Fibroblast of lung (primary cell): ENCODE results near the gene TRAF3. TPM values are rescaled to one million over a fixed set of nuclear protein-coding genes. Genes with fewer than 3 reads are reported as not detected.

Source experiments
- DNase-seq, 2 donors: peaks; one replicate each; pipeline versions ENCODE4 v3.0.0 to v3.0.0-alpha.2; 2010; ENCODE audit warnings: low read depth in 2 of 2
- H2AFZ ChIP-seq: 2 replicates; pipeline ENCODE4 v1.5.1; 2012; ENCODE audit warnings: low read length, control low read depth, inconsistent platforms
- H3K27ac ChIP-seq: 2 replicates; pipeline ENCODE4 v1.5.1; 2011; ENCODE audit warnings: low read length, control low read depth; ENCODE audit not compliant: insufficient read depth
- H3K27me3 ChIP-seq: 2 replicates; pipeline ENCODE4 v1.5.1; 2011; ENCODE audit warnings: mild to moderate bottlenecking, low read length; ENCODE audit not compliant: control insufficient read depth, insufficient read depth
- H3K36me3 ChIP-seq: 2 replicates; pipeline ENCODE4 v1.5.1; 2011; ENCODE audit warnings: low read length; ENCODE audit not compliant: control insufficient read depth, insufficient read depth
- H3K4me1 ChIP-seq: 2 replicates; pipeline ENCODE4 v1.5.1; 2011; ENCODE audit warnings: low read length; ENCODE audit not compliant: control insufficient read depth, insufficient read depth; ENCODE audit errors: extremely low read depth
- H3K4me2 ChIP-seq: 2 replicates; pipeline ENCODE4 v1.5.1; 2011; ENCODE audit warnings: low read length, control low read depth; ENCODE audit not compliant: insufficient read depth; ENCODE audit errors: extremely low read depth
- H3K4me3 ChIP-seq, 4 experiments: fragments of 200-600 bp in 1 of 4; sonication (generic) in 1 of 4; replicated peaks in 1 of 4; 2 replicates each; pipeline ENCODE4 v1.5.1; 2011 to 2016; ENCODE audit warnings: low read length in 4 of 4, low read depth in 3 of 4, mild to moderate bottlenecking in 3 of 4, control low read depth in 2 of 4, inconsistent platforms in 1 of 4, mixed read lengths in 1 of 4; ENCODE audit not compliant: insufficient read depth in 1 of 4; ENCODE audit errors: control extremely low read depth in 1 of 4
- H3K79me2 ChIP-seq: 2 replicates; pipeline ENCODE4 v1.5.1; 2012; ENCODE audit warnings: mild to moderate bottlenecking, low read length, inconsistent platforms; ENCODE audit not compliant: control insufficient read depth, insufficient read depth
- H3K9ac ChIP-seq: 2 replicates; pipeline ENCODE4 v1.5.1; 2011; ENCODE audit warnings: mild to moderate bottlenecking, low read length, control low read depth; ENCODE audit not compliant: insufficient read depth
- H3K9me3 ChIP-seq: 2 replicates; pipeline ENCODE4 v1.5.1; 2012; ENCODE audit warnings: low read depth, low read length; ENCODE audit not compliant: control insufficient read depth, insufficient read depth
- H4K20me1 ChIP-seq: 2 replicates; pipeline ENCODE4 v1.5.1; 2011; ENCODE audit warnings: low read length; ENCODE audit not compliant: control insufficient read depth, insufficient read depth; ENCODE audit errors: extremely low read depth
- EZH2 ChIP-seq: IDR thresholded peaks from 2 replicates; pipeline ENCODE4 v1.5.1; 2012; ENCODE audit warnings: low read length, control low read depth, mild to moderate bottlenecking; ENCODE audit errors: missing control alignments
- polyA plus RNA-seq, 2 donors: library from polyadenylated mRNA; depleted of rRNA in 1 of 2; stranded (reverse) in 1 of 2; unstranded in 1 of 2; fragments of >200 nt; gene quantifications; 2 replicates each; pipeline ENCODE4 v1.2.1, GENCODE V29; 2011 to 2012; ENCODE audit warnings: missing spikeins in 1 of 2
- total RNA-seq: library from RNA; depleted of rRNA; stranded (reverse); fragments of >200 nt; gene quantifications from 2 replicates; pipeline ENCODE4 v1.2.1, GENCODE V29; 2014
- TF ChIP-seq, protein P1 (sequence below), 2 donors: IDR thresholded peaks in 1 of 2; conservative IDR thresholded peaks in 1 of 2; 1 replicate in 1 of 2; 2 replicates in 1 of 2; pipeline ENCODE4 v1.5.1; 2011 to 2012; ENCODE audit warnings: low read length in 2 of 2, control low read depth in 1 of 2, inconsistent platforms in 1 of 2, low read depth in 1 of 2, mild to moderate bottlenecking in 1 of 2

TRAF3 gene
- total and polyA plus RNA-seq, 2 donors (not counting 1 experiment from before 2014, with no cell fraction given), result 12.1 to 14.4 TPM

DNA sequence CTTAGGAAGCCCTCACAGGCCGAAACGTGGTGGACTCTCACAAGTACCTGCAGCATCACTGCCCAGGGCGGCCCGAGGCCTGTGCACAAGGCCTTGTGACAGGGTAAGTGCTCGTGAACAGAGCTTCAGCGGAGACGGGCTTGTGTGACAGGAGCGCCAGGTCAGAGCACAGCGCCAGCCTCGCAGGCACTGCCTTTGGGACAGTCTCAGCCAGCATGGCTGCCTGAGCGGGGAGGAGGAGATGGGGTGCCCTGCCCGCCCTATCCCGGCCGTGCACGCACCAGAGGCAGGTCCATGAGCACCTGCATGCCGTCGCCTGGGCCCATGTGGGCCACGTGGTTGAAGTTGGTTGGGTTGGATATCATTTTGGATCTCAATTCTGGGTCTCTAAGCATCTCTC lies 162.1 kb downstream of the TRAF3 start:
- Histone ChIP-seq H4K20me1 (no peaks in the 10 kb centered on the region), H3K27me3 (no peaks in the 10 kb centered on the region), H3K4me3 (no peak overlapping the region), H3K9ac (no peak overlapping the region), H3K36me3 (peaks cover 39% of the 10 kb centered on the region), H3K79me2 (no peaks in the 10 kb centered on the region), H3K4me1 (no peaks in the 10 kb centered on the region), H3K4me2 (no peak overlapping the region), H2AFZ (no peak overlapping the region), H3K9me3 (no peaks in the 10 kb centered on the region), H3K27ac (no peak overlapping the region)
- TF ChIP-seq, protein P1, sequence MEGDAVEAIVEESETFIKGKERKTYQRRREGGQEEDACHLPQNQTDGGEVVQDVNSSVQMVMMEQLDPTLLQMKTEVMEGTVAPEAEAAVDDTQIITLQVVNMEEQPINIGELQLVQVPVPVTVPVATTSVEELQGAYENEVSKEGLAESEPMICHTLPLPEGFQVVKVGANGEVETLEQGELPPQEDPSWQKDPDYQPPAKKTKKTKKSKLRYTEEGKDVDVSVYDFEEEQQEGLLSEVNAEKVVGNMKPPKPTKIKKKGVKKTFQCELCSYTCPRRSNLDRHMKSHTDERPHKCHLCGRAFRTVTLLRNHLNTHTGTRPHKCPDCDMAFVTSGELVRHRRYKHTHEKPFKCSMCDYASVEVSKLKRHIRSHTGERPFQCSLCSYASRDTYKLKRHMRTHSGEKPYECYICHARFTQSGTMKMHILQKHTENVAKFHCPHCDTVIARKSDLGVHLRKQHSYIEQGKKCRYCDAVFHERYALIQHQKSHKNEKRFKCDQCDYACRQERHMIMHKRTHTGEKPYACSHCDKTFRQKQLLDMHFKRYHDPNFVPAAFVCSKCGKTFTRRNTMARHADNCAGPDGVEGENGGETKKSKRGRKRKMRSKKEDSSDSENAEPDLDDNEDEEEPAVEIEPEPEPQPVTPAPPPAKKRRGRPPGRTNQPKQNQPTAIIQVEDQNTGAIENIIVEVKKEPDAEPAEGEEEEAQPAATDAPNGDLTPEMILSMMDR (conservative IDR thresholded peaks at IDR 0.05 in 1 of 2, IDR thresholded peaks at IDR 0.05 in 1 of 2; ENCODE audit: low read depth in 1 of 2, low read length in 2 of 2), result no peak
- no peak for TF ChIP-seq EZH2
- no peak for DNase-seq

DNA sequence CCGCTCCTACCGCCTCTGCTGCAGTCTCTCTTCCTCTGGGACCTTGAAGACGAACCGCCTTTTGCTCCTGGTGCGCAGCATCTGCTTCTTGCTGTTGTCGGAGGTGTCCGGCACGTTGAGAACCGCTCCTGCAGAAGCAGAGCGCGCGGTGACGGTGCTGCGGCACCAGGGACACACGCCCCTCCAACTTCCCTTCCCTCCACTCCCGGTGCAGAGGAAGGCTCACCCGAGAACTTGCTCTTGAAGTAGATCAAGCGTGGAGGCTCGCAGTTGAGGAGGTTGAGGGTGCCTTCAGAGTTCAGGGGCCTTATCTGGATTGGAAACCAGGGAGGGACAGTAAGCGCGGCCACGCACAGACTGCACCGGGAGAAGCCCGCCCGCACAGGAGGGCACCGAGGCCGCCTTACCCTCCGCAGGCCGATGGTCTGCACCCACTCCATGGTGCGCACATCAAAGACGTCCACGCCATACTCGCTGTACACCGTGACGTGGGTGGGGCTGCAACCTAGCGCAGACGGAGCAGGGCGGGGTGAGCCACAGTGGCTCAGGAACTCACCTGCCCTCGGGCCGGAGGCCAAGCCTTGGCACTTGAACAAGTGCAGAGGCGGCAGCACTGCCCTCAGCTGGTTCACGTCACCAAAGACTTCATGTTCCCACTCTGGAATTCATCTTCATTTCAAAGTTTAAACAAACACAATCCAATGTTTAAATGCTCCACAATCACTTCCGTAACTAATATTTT lies 162.7 kb downstream of the TRAF3 start:
- H3K9me3 ChIP-seq, result no peaks in the 10 kb centered on the region
- H3K27ac ChIP-seq, result no peak overlapping the region
- no peak overlapping the region for H3K4me3 ChIP-seq
- H4K20me1 ChIP-seq, result no peaks in the 10 kb centered on the region
- H3K9ac ChIP-seq, result no peak overlapping the region
- H3K79me2 ChIP-seq, result no peaks in the 10 kb centered on the region
- no peak overlapping the region for H3K4me2 ChIP-seq
- no peak overlapping the region for H2AFZ ChIP-seq
- H3K36me3 ChIP-seq, result peaks cover 40% of the 10 kb centered on the region
- no peaks in the 10 kb centered on the region for H3K4me1 ChIP-seq
- TF ChIP-seq EZH2, result no peak
- TF ChIP-seq, protein P1 (conservative IDR thresholded peaks at IDR 0.05 in 1 of 2, IDR thresholded peaks at IDR 0.05 in 1 of 2; ENCODE audit: low read depth in 1 of 2, low read length in 2 of 2), result no peak
- DNase-seq, result no peak
- no peaks in the 10 kb centered on the region for H3K27me3 ChIP-seq

DNA sequence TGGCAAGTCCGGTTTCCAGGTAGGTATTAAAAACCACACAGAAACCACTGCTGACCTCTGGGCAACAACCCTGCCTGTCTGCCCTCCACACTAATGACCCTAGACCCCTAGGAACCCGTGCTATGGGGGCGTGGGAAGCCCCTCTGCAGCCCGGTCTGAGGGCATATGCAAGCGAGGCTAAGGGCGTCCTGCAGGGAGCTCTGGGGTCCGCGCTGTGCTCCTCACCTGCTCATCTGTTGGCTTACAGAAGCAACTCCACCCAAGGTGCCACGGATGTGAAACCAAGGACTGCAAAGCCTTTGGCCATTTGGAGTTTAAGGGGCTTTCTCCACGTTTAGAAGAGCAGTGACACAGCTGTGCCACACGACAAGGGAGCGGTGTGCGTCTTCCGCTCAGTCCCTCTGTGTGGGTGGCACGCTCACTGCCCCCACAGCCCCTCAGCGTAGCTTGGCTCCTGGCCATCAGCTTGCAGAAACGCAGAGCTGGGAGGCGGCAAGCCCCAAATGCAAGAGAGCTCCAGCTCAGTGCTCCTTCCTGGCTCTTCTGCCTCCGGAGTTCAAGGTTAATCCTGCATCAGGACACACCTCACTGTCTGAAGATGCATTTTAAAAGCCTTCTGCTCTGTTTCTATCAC lies 163.6 kb downstream of the TRAF3 start:
- no peak overlapping the region for H3K27ac ChIP-seq
- H3K36me3 ChIP-seq, result peaks cover 45% of the 10 kb centered on the region
- no peaks in the 10 kb centered on the region for H3K9me3 ChIP-seq
- no peak overlapping the region for H2AFZ ChIP-seq
- H3K79me2 ChIP-seq, result no peaks in the 10 kb centered on the region
- no peak for TF ChIP-seq EZH2
- TF ChIP-seq, protein P1 (conservative IDR thresholded peaks at IDR 0.05 in 1 of 2, IDR thresholded peaks at IDR 0.05 in 1 of 2; ENCODE audit: low read depth in 1 of 2, low read length in 2 of 2), result no peak
- H3K9ac ChIP-seq, result no peak overlapping the region
- no peaks in the 10 kb centered on the region for H3K4me1 ChIP-seq
- no peaks in the 10 kb centered on the region for H3K27me3 ChIP-seq
- H4K20me1 ChIP-seq, result no peaks in the 10 kb centered on the region
- no peak overlapping the region for H3K4me2 ChIP-seq
- DNase-seq, result no peak
- H3K4me3 ChIP-seq, result no peak overlapping the region
